K562 (cell line): ENCODE results near the gene AFM. TPM values are rescaled to one million over a fixed set of nuclear protein-coding genes. Genes with fewer than 3 reads are reported as not detected.

Experiments used
- ATAC-seq: fragments of 200-7000 bp; cut with Tn5 transposase; 3 replicates; pipeline ENCODE4 v1.9.1; 2020; ENCODE audit warnings: moderate library complexity
- BruUV-seq: library from RNA; stranded (reverse); fragments of 400-500 nt; replicated peaks from 2 replicates; lab custom pipeline; 2021; lab: Mats Ljungman, UMichigan
- CTCF ChIA-PET: fragments of 300-600 bp; formaldehyde crosslinking; extraction: SDS; loops from one replicate; lab custom pipeline; 2021; ENCODE audit warnings: low intra/inter-chr PET ratio; lab: Yijun Ruan, JAX
- POLR2A ChIA-PET: fragments of 300-600, 350-650 bp; sonication (Branson Sonifier 250); formaldehyde crosslinking; extraction: SDS; loops from one replicate; lab custom pipeline; 2021; ENCODE audit warnings: antibody characterized with exemption, inconsistent platforms; lab: Yijun Ruan, JAX
- DNase-seq, 4 experiments: peaks; one replicate each; pipeline versions ENCODE4 v3.0.0 to v3.0.0-alpha.2; 2011 to 2018; ENCODE audit warnings: low spot score in 3 of 4, mixed read lengths in 3 of 4; ENCODE audit errors: extremely low read depth in 1 of 4
- FAIRE-seq: peaks from 2 replicates; lab custom pipeline; 2011; peaks lifted over from hg19 to GRCh38; lab: Jason Lieb, UNC
- H2AFZ ChIP-seq: 2 replicates; pipeline ENCODE4 v1.6.0; 2011; ENCODE audit warnings: low read depth, low read length, control low read depth, inconsistent platforms
- H3K27ac ChIP-seq: fragments of 200-600 bp; 3 replicates; pipeline ENCODE4 v1.8.0; 2011; ENCODE audit warnings: low read depth, mild to moderate bottlenecking, control low read depth, inconsistent platforms, low read length, moderate library complexity, mixed read lengths; ENCODE audit errors: extremely low read depth
- H3K27me3 ChIP-seq, 2 experiments: fragments of 300-600 bp in 1 of 2; 2 replicates in 1 of 2; 3 replicates in 1 of 2; pipeline versions ENCODE4 v1.6.0 to v1.8.0; 2011; ENCODE audit warnings: inconsistent platforms in 2 of 2, low read length in 2 of 2, mild to moderate bottlenecking in 1 of 2, mixed read lengths in 1 of 2, moderate library complexity in 1 of 2; ENCODE audit not compliant: control insufficient read depth in 2 of 2, insufficient read depth in 2 of 2
- H3K36me3 ChIP-seq: fragments of 300-600 bp; 3 replicates; pipeline ENCODE4 v1.8.0; 2011; ENCODE audit warnings: mild to moderate bottlenecking, low read length, inconsistent platforms; ENCODE audit not compliant: control insufficient read depth, insufficient read depth
- H3K4me1 ChIP-seq, 2 experiments: fragments of 200-600 bp in 1 of 2; replicated peaks in 1 of 2; 2 replicates in 1 of 2; 3 replicates in 1 of 2; pipeline versions ENCODE4 v1.5.1 to v1.8.0; 2011; ENCODE audit warnings: inconsistent platforms in 2 of 2, low read length in 2 of 2, mild to moderate bottlenecking in 1 of 2, mixed read lengths in 1 of 2, moderate library complexity in 1 of 2; ENCODE audit not compliant: control insufficient read depth in 2 of 2, insufficient read depth in 2 of 2
- H3K4me2 ChIP-seq: 2 replicates; pipeline ENCODE4 v1.6.1; 2011; ENCODE audit warnings: low read length, control low read depth, inconsistent platforms, mixed read lengths; ENCODE audit not compliant: insufficient read depth
- H3K4me3 ChIP-seq: fragments of 200-600 bp; sonication (generic), shearing (Covaris generic); 2 replicates; pipeline ENCODE4 v1.5.1; 2016; ENCODE audit warnings: control low read depth, inconsistent platforms
- H3K79me2 ChIP-seq: fragments of 200-600 bp; 3 replicates; pipeline ENCODE4 v1.8.0; 2011; ENCODE audit warnings: low read length, inconsistent platforms; ENCODE audit not compliant: control insufficient read depth, insufficient read depth
- H3K9ac ChIP-seq, 2 experiments: 2 replicates each; pipeline versions ENCODE4 v1.6.0 to v1.6.1; 2011; ENCODE audit warnings: low read depth in 2 of 2, low read length in 2 of 2, control low read depth in 1 of 2, inconsistent platforms in 1 of 2, mild to moderate bottlenecking in 1 of 2, mixed read lengths in 1 of 2; ENCODE audit not compliant: insufficient read depth in 1 of 2
- H3K9me1 ChIP-seq: one replicate; pipeline ENCODE4 v1.6.0; 2011; ENCODE audit warnings: inconsistent platforms, mild to moderate bottlenecking, low read length, moderate library complexity; ENCODE audit not compliant: control insufficient read depth, insufficient read depth
- H3K9me3 ChIP-seq: replicated peaks from 2 replicates; pipeline ENCODE4 v1.5.1; 2011; ENCODE audit warnings: low read depth, low read length, inconsistent platforms; ENCODE audit not compliant: control insufficient read depth, insufficient read depth
- H4K20me1 ChIP-seq: replicated peaks from 2 replicates; pipeline ENCODE4 v1.6.1; 2011; ENCODE audit warnings: low read length, inconsistent platforms, mixed read lengths; ENCODE audit not compliant: control insufficient read depth, insufficient read depth
- ARID2 ChIP-seq: fragments of 450-650 bp; IDR thresholded peaks from 2 replicates; pipeline ENCODE4 v1.6.1; 2017; ENCODE audit warnings: antibody characterized with exemption, mild to moderate bottlenecking
- BRF1 ChIP-seq: IDR thresholded peaks from 3 replicates; pipeline ENCODE4 v1.6.1; 2011; ENCODE audit warnings: borderline replicate concordance, mild to moderate bottlenecking; ENCODE audit not compliant: insufficient read length; ENCODE audit errors: extremely low read depth
- CBFA2T2 ChIP-seq: fragments of 450-650 bp; conservative IDR thresholded peaks from 2 replicates; pipeline ENCODE4 v1.6.1; 2017; ENCODE audit warnings: mild to moderate bottlenecking
- CCAR2 ChIP-seq: fragments of 200-400 bp; formaldehyde crosslinking; IDR thresholded peaks from 2 replicates; pipeline ENCODE4 v1.6.1; 2017; ENCODE audit warnings: mild to moderate bottlenecking, low read depth, low read length
- MAZ ChIP-seq, 2 experiments: fragments of 450-650 bp in 1 of 2; sonication (generic) in 1 of 2; formaldehyde crosslinking; IDR thresholded peaks in 1 of 2; conservative IDR thresholded peaks in 1 of 2; 2 replicates each; pipeline versions ENCODE4 v1.4.0 to v1.5.0; 2020; ENCODE audit warnings: mild to moderate bottlenecking in 1 of 2, missing genetic modification reagents in 1 of 2
- NUFIP1 ChIP-seq: fragments of 450-650 bp; IDR thresholded peaks from 2 replicates; pipeline ENCODE4 v1.6.1; 2018; ENCODE audit not compliant: partially characterized antibody
- RFX5 ChIP-seq: IDR thresholded peaks from 2 replicates; pipeline ENCODE4 v1.6.1; 2011; ENCODE audit warnings: low read depth, mild to moderate bottlenecking, improper control_type of control experiment, low read length
- SETDB1 ChIP-seq: IDR thresholded peaks from one replicate; pipeline ENCODE4 v1.6.1; 2012; ENCODE audit warnings: low read length, control low read depth, inconsistent platforms
- SMAD1 ChIP-seq: fragments of 150-350 bp; IDR thresholded peaks from 2 replicates; pipeline ENCODE4 v1.6.1; 2014; ENCODE audit warnings: low read length, low read depth; ENCODE audit not compliant: partially characterized antibody
- SRSF9 ChIP-seq: fragments of 200-400 bp; formaldehyde crosslinking; IDR thresholded peaks from 2 replicates; pipeline ENCODE4 v1.6.1; 2017; ENCODE audit warnings: low read depth, low read length, borderline replicate concordance
- TEAD2 ChIP-seq: fragments of 450-650 bp; IDR thresholded peaks from 2 replicates; pipeline ENCODE4 v1.6.1; 2016; ENCODE audit warnings: missing genetic modification characterization, control low read depth, missing compliant biosample characterization
- ZZZ3 ChIP-seq: fragments of 450-650 bp; IDR thresholded peaks from 2 replicates; pipeline ENCODE4 v1.6.1; 2016; ENCODE audit warnings: antibody characterized with exemption, mild to moderate bottlenecking, moderate library complexity
- WGBS: fragments of 100-300 bp; shearing (Covaris generic); methylation state at CpG from one replicate; pipeline ENCODE4 v1.1.6; 2016; ENCODE audit warnings: low coverage, mixed read lengths; ENCODE audit not compliant: insufficient coverage; ENCODE audit errors: missing lambda C conversion rate; 5-methylcytosine and 5-hydroxymethylcytosine counted together
- in situ Hi-C: fragments of 300-500 bp; cut with MboI; formaldehyde crosslinking; loops from 4 replicates; pipeline ENCODE4 v1.15.0; 2018; ENCODE audit warnings: inconsistent platforms, mixed read lengths
- intact Hi-C: fragments of 100-400 bp; cut with micrococcal nuclease; formaldehyde crosslinking; loops from 2 replicates; pipeline ENCODE4 v1.14.2; 2022
- polyA plus RNA-seq, 8 experiments: library from polyadenylated mRNA; depleted of rRNA in 4 of 8; stranded (reverse) in 5 of 8; unstranded in 3 of 8; fragments of >200 nt; fragmentation: Nextera tagmentation in 2 of 8; fragmentation: Illumina TruSeq in 1 of 8; extraction: Ambion mirVana in 2 of 8; extraction: Trizol in 1 of 8; gene quantifications; 2 replicates each; pipeline versions ENCODE4 v1.2.1 to v1.2.3, GENCODE V29; 2011 to 2014; ENCODE audit warnings: inconsistent platforms in 1 of 8, missing spikeins in 1 of 8
- total RNA-seq, 7 experiments: library from RNA; depleted of rRNA in 6 of 7; stranded (reverse); fragments of >200 nt in 6 of 7; fragmentation: Illumina TruSeq in 2 of 7; extraction: Trizol in 2 of 7; gene quantifications; 2 replicates each; pipeline versions ENCODE4 v1.2.1 to v1.2.3, GENCODE V29; 2011 to 2021; ENCODE audit warnings: low replicate concordance in 1 of 7
- TF ChIP-seq, protein P1 (sequence below): conservative IDR thresholded peaks from 2 replicates; pipeline ENCODE4 v1.6.1; 2011; ENCODE audit warnings: low read depth, mild to moderate bottlenecking, low read length; ENCODE audit not compliant: control insufficient read depth
- TF ChIP-seq, protein P2 (sequence below): fragments of 450-650 bp; IDR thresholded peaks from 2 replicates; pipeline ENCODE4 v1.6.1; 2016; ENCODE audit warnings: mild to moderate bottlenecking
- TF ChIP-seq, protein P3 (sequence below): fragments of 250-450 bp; sonication (Bioruptor Pico); IDR thresholded peaks from 2 replicates; pipeline ENCODE4 v1.4.0; 2020

The AFM gene
- total and polyA plus RNA-seq, 9 of the 15 experiments (the other 6 are each of a cell fraction or from before 2014, with no cell fraction given), result 0.07 to 0.15 (median 0.12) TPM; not detected in 5

DNA sequence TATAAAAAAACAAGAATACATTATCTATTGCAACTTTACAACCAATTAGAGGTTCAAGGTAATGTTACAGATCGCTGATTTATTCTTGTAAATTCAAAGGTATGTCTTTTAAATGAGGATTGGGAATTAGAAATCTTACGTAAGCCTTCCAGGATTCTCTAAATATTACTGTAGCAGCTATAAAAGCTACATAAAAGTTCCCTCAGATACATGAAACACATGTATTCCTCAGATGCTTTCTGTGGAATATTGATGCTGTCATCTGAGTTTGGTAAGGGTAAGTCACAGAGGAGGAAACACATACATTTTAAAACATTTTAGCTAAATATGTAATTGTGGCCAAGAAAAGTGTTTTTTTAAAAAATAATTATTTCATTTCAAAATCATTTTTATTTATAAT lies 42.1 kb upstream of the AFM start:
- H3K4me3 ChIP-seq, result no peak overlapping the region
- H3K9ac ChIP-seq, result no peak overlapping the region
- H3K9me3 ChIP-seq, result no peaks in the 10 kb centered on the region
- ChIA-PET CTCF (no interaction called here), POLR2A (no interaction called here)
- no peak overlapping the region for H3K27ac ChIP-seq
- no peaks in the 10 kb centered on the region for H3K79me2 ChIP-seq
- H2AFZ ChIP-seq, result no peak overlapping the region
- no peaks in the 10 kb centered on the region for H4K20me1 ChIP-seq
- H3K4me1 ChIP-seq, result no peaks in the 10 kb centered on the region
- intact Hi-C loops (no loop called here), in situ Hi-C loops (no loop called here)
- H3K27me3 ChIP-seq, result no peaks in the 10 kb centered on the region
- FAIRE-seq, result no peak
- 43% methylated on average over 2 of the region's 2 CpGs for WGBS
- H3K36me3 ChIP-seq, result no peaks in the 10 kb centered on the region
- BruUV-seq, result no TSS peak
- H3K9me1 ChIP-seq, result no peaks in the 10 kb centered on the region
- no peak for DNase-seq
- H3K4me2 ChIP-seq, result no peak overlapping the region
- ATAC-seq, result no peak
- TF ChIP-seq SETDB1 (no peak), CCAR2 (no peak), NUFIP1 (no peak), BRF1 (no peak), TEAD2 (tag) (no peak), ZZZ3 (no peak), SMAD1 (no peak), RFX5 (no peak), ARID2 (no peak), CBFA2T2 (no peak), SRSF9 (no peak), MAZ (CRISPR knock-in tag; conservative IDR thresholded peaks at IDR 0.05 in 1 of 2, IDR thresholded peaks at IDR 0.05 in 1 of 2) (no peak)
- TF ChIP-seq, protein P1, sequence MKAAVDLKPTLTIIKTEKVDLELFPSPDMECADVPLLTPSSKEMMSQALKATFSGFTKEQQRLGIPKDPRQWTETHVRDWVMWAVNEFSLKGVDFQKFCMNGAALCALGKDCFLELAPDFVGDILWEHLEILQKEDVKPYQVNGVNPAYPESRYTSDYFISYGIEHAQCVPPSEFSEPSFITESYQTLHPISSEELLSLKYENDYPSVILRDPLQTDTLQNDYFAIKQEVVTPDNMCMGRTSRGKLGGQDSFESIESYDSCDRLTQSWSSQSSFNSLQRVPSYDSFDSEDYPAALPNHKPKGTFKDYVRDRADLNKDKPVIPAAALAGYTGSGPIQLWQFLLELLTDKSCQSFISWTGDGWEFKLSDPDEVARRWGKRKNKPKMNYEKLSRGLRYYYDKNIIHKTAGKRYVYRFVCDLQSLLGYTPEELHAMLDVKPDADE, result no peak
- TF ChIP-seq, protein P2, sequence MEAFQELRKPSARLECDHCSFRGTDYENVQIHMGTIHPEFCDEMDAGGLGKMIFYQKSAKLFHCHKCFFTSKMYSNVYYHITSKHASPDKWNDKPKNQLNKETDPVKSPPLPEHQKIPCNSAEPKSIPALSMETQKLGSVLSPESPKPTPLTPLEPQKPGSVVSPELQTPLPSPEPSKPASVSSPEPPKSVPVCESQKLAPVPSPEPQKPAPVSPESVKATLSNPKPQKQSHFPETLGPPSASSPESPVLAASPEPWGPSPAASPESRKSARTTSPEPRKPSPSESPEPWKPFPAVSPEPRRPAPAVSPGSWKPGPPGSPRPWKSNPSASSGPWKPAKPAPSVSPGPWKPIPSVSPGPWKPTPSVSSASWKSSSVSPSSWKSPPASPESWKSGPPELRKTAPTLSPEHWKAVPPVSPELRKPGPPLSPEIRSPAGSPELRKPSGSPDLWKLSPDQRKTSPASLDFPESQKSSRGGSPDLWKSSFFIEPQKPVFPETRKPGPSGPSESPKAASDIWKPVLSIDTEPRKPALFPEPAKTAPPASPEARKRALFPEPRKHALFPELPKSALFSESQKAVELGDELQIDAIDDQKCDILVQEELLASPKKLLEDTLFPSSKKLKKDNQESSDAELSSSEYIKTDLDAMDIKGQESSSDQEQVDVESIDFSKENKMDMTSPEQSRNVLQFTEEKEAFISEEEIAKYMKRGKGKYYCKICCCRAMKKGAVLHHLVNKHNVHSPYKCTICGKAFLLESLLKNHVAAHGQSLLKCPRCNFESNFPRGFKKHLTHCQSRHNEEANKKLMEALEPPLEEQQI, result no peak
- TF ChIP-seq, protein P3, sequence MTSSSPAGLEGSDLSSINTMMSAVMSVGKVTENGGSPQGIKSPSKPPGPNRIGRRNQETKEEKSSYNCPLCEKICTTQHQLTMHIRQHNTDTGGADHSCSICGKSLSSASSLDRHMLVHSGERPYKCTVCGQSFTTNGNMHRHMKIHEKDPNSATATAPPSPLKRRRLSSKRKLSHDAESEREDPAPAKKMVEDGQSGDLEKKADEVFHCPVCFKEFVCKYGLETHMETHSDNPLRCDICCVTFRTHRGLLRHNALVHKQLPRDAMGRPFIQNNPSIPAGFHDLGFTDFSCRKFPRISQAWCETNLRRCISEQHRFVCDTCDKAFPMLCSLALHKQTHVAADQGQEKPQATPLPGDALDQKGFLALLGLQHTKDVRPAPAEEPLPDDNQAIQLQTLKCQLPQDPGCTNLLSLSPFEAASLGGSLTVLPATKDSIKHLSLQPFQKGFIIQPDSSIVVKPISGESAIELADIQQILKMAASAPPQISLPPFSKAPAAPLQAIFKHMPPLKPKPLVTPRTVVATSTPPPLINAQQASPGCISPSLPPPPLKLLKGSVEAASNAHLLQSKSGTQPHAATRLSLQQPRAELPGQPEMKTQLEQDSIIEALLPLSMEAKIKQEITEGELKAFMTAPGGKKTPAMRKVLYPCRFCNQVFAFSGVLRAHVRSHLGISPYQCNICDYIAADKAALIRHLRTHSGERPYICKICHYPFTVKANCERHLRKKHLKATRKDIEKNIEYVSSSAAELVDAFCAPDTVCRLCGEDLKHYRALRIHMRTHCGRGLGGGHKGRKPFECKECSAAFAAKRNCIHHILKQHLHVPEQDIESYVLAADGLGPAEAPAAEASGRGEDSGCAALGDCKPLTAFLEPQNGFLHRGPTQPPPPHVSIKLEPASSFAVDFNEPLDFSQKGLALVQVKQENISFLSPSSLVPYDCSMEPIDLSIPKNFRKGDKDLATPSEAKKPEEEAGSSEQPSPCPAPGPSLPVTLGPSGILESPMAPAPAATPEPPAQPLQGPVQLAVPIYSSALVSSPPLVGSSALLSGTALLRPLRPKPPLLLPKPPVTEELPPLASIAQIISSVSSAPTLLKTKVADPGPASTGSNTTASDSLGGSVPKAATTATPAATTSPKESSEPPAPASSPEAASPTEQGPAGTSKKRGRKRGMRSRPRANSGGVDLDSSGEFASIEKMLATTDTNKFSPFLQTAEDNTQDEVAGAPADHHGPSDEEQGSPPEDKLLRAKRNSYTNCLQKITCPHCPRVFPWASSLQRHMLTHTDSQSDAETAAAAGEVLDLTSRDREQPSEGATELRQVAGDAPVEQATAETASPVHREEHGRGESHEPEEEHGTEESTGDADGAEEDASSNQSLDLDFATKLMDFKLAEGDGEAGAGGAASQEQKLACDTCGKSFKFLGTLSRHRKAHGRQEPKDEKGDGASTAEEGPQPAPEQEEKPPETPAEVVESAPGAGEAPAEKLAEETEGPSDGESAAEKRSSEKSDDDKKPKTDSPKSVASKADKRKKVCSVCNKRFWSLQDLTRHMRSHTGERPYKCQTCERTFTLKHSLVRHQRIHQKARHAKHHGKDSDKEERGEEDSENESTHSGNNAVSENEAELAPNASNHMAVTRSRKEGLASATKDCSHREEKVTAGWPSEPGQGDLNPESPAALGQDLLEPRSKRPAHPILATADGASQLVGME (CRISPR knock-in tag), result no peak
